ENCODE results near the gene KRT13.

DNA sequence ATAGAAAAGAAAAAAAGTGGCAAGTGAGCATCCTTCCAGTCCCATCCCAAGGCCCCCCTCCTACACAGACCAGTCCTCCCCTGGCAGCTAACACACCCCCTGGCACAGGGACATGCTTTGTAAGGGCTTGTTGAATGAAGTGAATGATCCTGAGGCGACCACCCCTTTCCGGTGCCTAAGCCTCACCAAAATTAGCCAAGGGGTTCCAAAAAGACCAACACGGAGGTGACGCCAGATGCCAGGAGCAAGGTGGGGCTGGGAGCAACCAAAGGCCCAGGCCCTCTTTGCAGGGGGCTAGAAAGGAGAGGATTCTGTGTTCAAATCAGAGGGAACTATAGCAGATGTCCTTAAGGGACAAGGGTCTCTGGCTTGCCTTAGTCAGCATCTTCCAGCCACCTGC, 30.0 kb downstream of the KRT13 start:
- TF ChIP-seq, protein P1, sequence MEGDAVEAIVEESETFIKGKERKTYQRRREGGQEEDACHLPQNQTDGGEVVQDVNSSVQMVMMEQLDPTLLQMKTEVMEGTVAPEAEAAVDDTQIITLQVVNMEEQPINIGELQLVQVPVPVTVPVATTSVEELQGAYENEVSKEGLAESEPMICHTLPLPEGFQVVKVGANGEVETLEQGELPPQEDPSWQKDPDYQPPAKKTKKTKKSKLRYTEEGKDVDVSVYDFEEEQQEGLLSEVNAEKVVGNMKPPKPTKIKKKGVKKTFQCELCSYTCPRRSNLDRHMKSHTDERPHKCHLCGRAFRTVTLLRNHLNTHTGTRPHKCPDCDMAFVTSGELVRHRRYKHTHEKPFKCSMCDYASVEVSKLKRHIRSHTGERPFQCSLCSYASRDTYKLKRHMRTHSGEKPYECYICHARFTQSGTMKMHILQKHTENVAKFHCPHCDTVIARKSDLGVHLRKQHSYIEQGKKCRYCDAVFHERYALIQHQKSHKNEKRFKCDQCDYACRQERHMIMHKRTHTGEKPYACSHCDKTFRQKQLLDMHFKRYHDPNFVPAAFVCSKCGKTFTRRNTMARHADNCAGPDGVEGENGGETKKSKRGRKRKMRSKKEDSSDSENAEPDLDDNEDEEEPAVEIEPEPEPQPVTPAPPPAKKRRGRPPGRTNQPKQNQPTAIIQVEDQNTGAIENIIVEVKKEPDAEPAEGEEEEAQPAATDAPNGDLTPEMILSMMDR (IDR thresholded peaks at IDR 0.05; ENCODE audit: poor library complexity, severe bottlenecking) = no peak
- TF ChIP-seq, protein P2, sequence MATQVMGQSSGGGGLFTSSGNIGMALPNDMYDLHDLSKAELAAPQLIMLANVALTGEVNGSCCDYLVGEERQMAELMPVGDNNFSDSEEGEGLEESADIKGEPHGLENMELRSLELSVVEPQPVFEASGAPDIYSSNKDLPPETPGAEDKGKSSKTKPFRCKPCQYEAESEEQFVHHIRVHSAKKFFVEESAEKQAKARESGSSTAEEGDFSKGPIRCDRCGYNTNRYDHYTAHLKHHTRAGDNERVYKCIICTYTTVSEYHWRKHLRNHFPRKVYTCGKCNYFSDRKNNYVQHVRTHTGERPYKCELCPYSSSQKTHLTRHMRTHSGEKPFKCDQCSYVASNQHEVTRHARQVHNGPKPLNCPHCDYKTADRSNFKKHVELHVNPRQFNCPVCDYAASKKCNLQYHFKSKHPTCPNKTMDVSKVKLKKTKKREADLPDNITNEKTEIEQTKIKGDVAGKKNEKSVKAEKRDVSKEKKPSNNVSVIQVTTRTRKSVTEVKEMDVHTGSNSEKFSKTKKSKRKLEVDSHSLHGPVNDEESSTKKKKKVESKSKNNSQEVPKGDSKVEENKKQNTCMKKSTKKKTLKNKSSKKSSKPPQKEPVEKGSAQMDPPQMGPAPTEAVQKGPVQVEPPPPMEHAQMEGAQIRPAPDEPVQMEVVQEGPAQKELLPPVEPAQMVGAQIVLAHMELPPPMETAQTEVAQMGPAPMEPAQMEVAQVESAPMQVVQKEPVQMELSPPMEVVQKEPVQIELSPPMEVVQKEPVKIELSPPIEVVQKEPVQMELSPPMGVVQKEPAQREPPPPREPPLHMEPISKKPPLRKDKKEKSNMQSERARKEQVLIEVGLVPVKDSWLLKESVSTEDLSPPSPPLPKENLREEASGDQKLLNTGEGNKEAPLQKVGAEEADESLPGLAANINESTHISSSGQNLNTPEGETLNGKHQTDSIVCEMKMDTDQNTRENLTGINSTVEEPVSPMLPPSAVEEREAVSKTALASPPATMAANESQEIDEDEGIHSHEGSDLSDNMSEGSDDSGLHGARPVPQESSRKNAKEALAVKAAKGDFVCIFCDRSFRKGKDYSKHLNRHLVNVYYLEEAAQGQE (IDR thresholded peaks at IDR 0.05; ENCODE audit: borderline replicate concordance) = no peak
- no peak for TF ChIP-seq POLR2AphosphoS5 (IDR thresholded peaks at IDR 0.05)
- TF ChIP-seq EZH2 (IDR thresholded peaks at IDR 0.05; ENCODE audit: borderline replicate concordance, insufficient read depth, low read length, poor library complexity, severe bottlenecking) = no peak

All from neural cell (in vitro differentiated cells).